K562 (cell line): Measurements from ENCODE around the gene AMOTL1. TPM values are rescaled to one million over a fixed set of nuclear protein-coding genes. Genes with fewer than 3 reads are reported as not detected.

Experiments used
- ATAC-seq: fragments of 200-7000 bp; cut with Tn5 transposase; 3 replicates; pipeline ENCODE4 v1.9.1; 2020; ENCODE audit warnings: moderate library complexity
- BruUV-seq: library from RNA; stranded (reverse); fragments of 400-500 nt; replicated peaks from 2 replicates; lab custom pipeline; 2021; lab: Mats Ljungman, UMichigan
- CTCF ChIA-PET: fragments of 300-600 bp; formaldehyde crosslinking; extraction: SDS; loops from one replicate; lab custom pipeline; 2021; ENCODE audit warnings: low intra/inter-chr PET ratio; lab: Yijun Ruan, JAX
- POLR2A ChIA-PET: fragments of 300-600, 350-650 bp; sonication (Branson Sonifier 250); formaldehyde crosslinking; extraction: SDS; loops from one replicate; lab custom pipeline; 2021; ENCODE audit warnings: antibody characterized with exemption, inconsistent platforms; lab: Yijun Ruan, JAX
- DNase-seq, 4 experiments: peaks; one replicate each; pipeline versions ENCODE4 v3.0.0 to v3.0.0-alpha.2; 2011 to 2018; ENCODE audit warnings: low spot score in 3 of 4, mixed read lengths in 3 of 4; ENCODE audit errors: extremely low read depth in 1 of 4
- FAIRE-seq: peaks from 2 replicates; lab custom pipeline; 2011; peaks lifted over from hg19 to GRCh38; lab: Jason Lieb, UNC
- H2AFZ ChIP-seq: 2 replicates; pipeline ENCODE4 v1.6.0; 2011; ENCODE audit warnings: low read depth, low read length, control low read depth, inconsistent platforms
- H3K27ac ChIP-seq: fragments of 200-600 bp; 3 replicates; pipeline ENCODE4 v1.8.0; 2011; ENCODE audit warnings: low read depth, mild to moderate bottlenecking, control low read depth, inconsistent platforms, low read length, moderate library complexity, mixed read lengths; ENCODE audit errors: extremely low read depth
- H3K27me3 ChIP-seq, 2 experiments: fragments of 300-600 bp in 1 of 2; 2 replicates in 1 of 2; 3 replicates in 1 of 2; pipeline versions ENCODE4 v1.6.0 to v1.8.0; 2011; ENCODE audit warnings: inconsistent platforms in 2 of 2, low read length in 2 of 2, mild to moderate bottlenecking in 1 of 2, mixed read lengths in 1 of 2, moderate library complexity in 1 of 2; ENCODE audit not compliant: control insufficient read depth in 2 of 2, insufficient read depth in 2 of 2
- H3K36me3 ChIP-seq: fragments of 300-600 bp; 3 replicates; pipeline ENCODE4 v1.8.0; 2011; ENCODE audit warnings: mild to moderate bottlenecking, low read length, inconsistent platforms; ENCODE audit not compliant: control insufficient read depth, insufficient read depth
- H3K4me1 ChIP-seq, 2 experiments: fragments of 200-600 bp in 1 of 2; replicated peaks in 1 of 2; 2 replicates in 1 of 2; 3 replicates in 1 of 2; pipeline versions ENCODE4 v1.5.1 to v1.8.0; 2011; ENCODE audit warnings: inconsistent platforms in 2 of 2, low read length in 2 of 2, mild to moderate bottlenecking in 1 of 2, mixed read lengths in 1 of 2, moderate library complexity in 1 of 2; ENCODE audit not compliant: control insufficient read depth in 2 of 2, insufficient read depth in 2 of 2
- H3K4me2 ChIP-seq: 2 replicates; pipeline ENCODE4 v1.6.1; 2011; ENCODE audit warnings: low read length, control low read depth, inconsistent platforms, mixed read lengths; ENCODE audit not compliant: insufficient read depth
- H3K4me3 ChIP-seq: fragments of 200-600 bp; sonication (generic), shearing (Covaris generic); 2 replicates; pipeline ENCODE4 v1.5.1; 2016; ENCODE audit warnings: control low read depth, inconsistent platforms
- H3K79me2 ChIP-seq: fragments of 200-600 bp; 3 replicates; pipeline ENCODE4 v1.8.0; 2011; ENCODE audit warnings: low read length, inconsistent platforms; ENCODE audit not compliant: control insufficient read depth, insufficient read depth
- H3K9ac ChIP-seq, 2 experiments: 2 replicates each; pipeline versions ENCODE4 v1.6.0 to v1.6.1; 2011; ENCODE audit warnings: low read depth in 2 of 2, low read length in 2 of 2, control low read depth in 1 of 2, inconsistent platforms in 1 of 2, mild to moderate bottlenecking in 1 of 2, mixed read lengths in 1 of 2; ENCODE audit not compliant: insufficient read depth in 1 of 2
- H3K9me1 ChIP-seq: one replicate; pipeline ENCODE4 v1.6.0; 2011; ENCODE audit warnings: inconsistent platforms, mild to moderate bottlenecking, low read length, moderate library complexity; ENCODE audit not compliant: control insufficient read depth, insufficient read depth
- H3K9me3 ChIP-seq: replicated peaks from 2 replicates; pipeline ENCODE4 v1.5.1; 2011; ENCODE audit warnings: low read depth, low read length, inconsistent platforms; ENCODE audit not compliant: control insufficient read depth, insufficient read depth
- H4K20me1 ChIP-seq: replicated peaks from 2 replicates; pipeline ENCODE4 v1.6.1; 2011; ENCODE audit warnings: low read length, inconsistent platforms, mixed read lengths; ENCODE audit not compliant: control insufficient read depth, insufficient read depth
- MGA ChIP-seq: fragments of 450-650 bp; IDR thresholded peaks from 2 replicates; pipeline ENCODE4 v1.6.1; 2016; ENCODE audit warnings: mild to moderate bottlenecking, moderate library complexity
- TOE1 ChIP-seq, 2 experiments: fragments of 450-650 bp in 1 of 2; sonication (generic) in 1 of 2; formaldehyde crosslinking in 1 of 2; IDR thresholded peaks; 2 replicates each; pipeline versions ENCODE4 v1.7.1 to v1.8.0; 2016 to 2022; ENCODE audit warnings: borderline replicate concordance in 2 of 2, mild to moderate bottlenecking in 2 of 2, antibody characterized with exemption in 1 of 2, inconsistent platforms in 1 of 2, low read depth in 1 of 2, missing genetic modification reagents in 1 of 2, moderate library complexity in 1 of 2
- ZNF263 ChIP-seq: sonication (generic); formaldehyde crosslinking; IDR thresholded peaks from 2 replicates; pipeline ENCODE4 v1.8.0; 2022; ENCODE audit warnings: mild to moderate bottlenecking, missing genetic modification reagents, borderline replicate concordance
- WGBS: fragments of 100-300 bp; shearing (Covaris generic); methylation state at CpG from one replicate; pipeline ENCODE4 v1.1.6; 2016; ENCODE audit warnings: low coverage, mixed read lengths; ENCODE audit not compliant: insufficient coverage; ENCODE audit errors: missing lambda C conversion rate; 5-methylcytosine and 5-hydroxymethylcytosine counted together
- in situ Hi-C: fragments of 300-500 bp; cut with MboI; formaldehyde crosslinking; loops from 4 replicates; pipeline ENCODE4 v1.15.0; 2018; ENCODE audit warnings: inconsistent platforms, mixed read lengths
- intact Hi-C: fragments of 100-400 bp; cut with micrococcal nuclease; formaldehyde crosslinking; loops from 2 replicates; pipeline ENCODE4 v1.14.2; 2022
- polyA plus RNA-seq, 8 experiments: library from polyadenylated mRNA; depleted of rRNA in 4 of 8; stranded (reverse) in 5 of 8; unstranded in 3 of 8; fragments of >200 nt; fragmentation: Nextera tagmentation in 2 of 8; fragmentation: Illumina TruSeq in 1 of 8; extraction: Ambion mirVana in 2 of 8; extraction: Trizol in 1 of 8; gene quantifications; 2 replicates each; pipeline versions ENCODE4 v1.2.1 to v1.2.3, GENCODE V29; 2011 to 2014; ENCODE audit warnings: inconsistent platforms in 1 of 8, missing spikeins in 1 of 8
- total RNA-seq, 7 experiments: library from RNA; depleted of rRNA in 6 of 7; stranded (reverse); fragments of >200 nt in 6 of 7; fragmentation: Illumina TruSeq in 2 of 7; extraction: Trizol in 2 of 7; gene quantifications; 2 replicates each; pipeline versions ENCODE4 v1.2.1 to v1.2.3, GENCODE V29; 2011 to 2021; ENCODE audit warnings: low replicate concordance in 1 of 7

Gene AMOTL1
- total and polyA plus RNA-seq, 9 of the 15 experiments (the other 6 are each of a cell fraction or from before 2014, with no cell fraction given) = 4.0 to 35.4 (median 14.0) TPM

GRCh38 chr11:94861306-94861845 is 93.2 kb downstream of the AMOTL1 start:
- POLR2A ChIA-PET = no interaction called here
- H3K4me3 ChIP-seq = no peak overlapping the region
- no peak overlapping the region for H3K9ac ChIP-seq
- intact Hi-C loops = no loop called here
- in situ Hi-C loops = no loop called here
- ATAC-seq = no peak
- FAIRE-seq = no peak
- no peaks in the 10 kb centered on the region for H3K9me3 ChIP-seq
- DNase-seq = no peak
- H3K9me1 ChIP-seq = no peaks in the 10 kb centered on the region
- H3K4me2 ChIP-seq = no peak overlapping the region
- CTCF ChIA-PET = no interaction called here
- TF ChIP-seq TOE1 (IDR thresholded peaks at IDR 0.05; ENCODE audit: borderline replicate concordance) (no peak), TOE1 (CRISPR knock-in tag; IDR thresholded peaks at IDR 0.05; ENCODE audit: borderline replicate concordance, low read depth) (no peak), ZNF263 (CRISPR knock-in tag) (no peak), MGA (no peak)
- no peaks in the 10 kb centered on the region for H4K20me1 ChIP-seq
- H3K27ac ChIP-seq = no peak overlapping the region
- peaks cover 0 to 7% of the 10 kb centered on the region in 2 experiments; a peak in 2 of 5 replicates for H3K4me1 ChIP-seq
- no TSS peak for BruUV-seq
- H3K79me2 ChIP-seq = no peaks in the 10 kb centered on the region
- peaks cover 52% of the 10 kb centered on the region for H3K36me3 ChIP-seq
- no peaks in the 10 kb centered on the region for H3K27me3 ChIP-seq
- no peak overlapping the region for H2AFZ ChIP-seq
- 40% methylated on average over 8 of the region's 9 CpGs for WGBS
